Small intestine (tissue), 7 donors: ENCODE results near the gene CAMK2D. TPM values are rescaled to one million over a fixed set of nuclear protein-coding genes. Genes with fewer than 3 reads are reported as not detected.

ENCODE experiments used
- DNase-seq, 2 donors: peaks; one replicate each; pipeline versions ENCODE4 v3.0.0 to v3.0.0-alpha.2; 2013
- FAIRE-seq: peaks from 2 replicates; lab custom pipeline; 2012; peaks lifted over from hg19 to GRCh38; lab: Jason Lieb, UNC
- H3K27ac ChIP-seq, 3 donors: one replicate each; pipeline ENCODE4 v1.5.1; 2013; ENCODE audit warnings: low read length in 2 of 3, mild to moderate bottlenecking in 2 of 3, control low read depth in 1 of 3, inconsistent platforms in 1 of 3, low read depth in 1 of 3, moderate library complexity in 1 of 3
- H3K27me3 ChIP-seq, 3 donors: one replicate each; pipeline ENCODE4 v1.6.1; 2013; ENCODE audit warnings: low read length in 3 of 3, inconsistent platforms in 1 of 3; ENCODE audit not compliant: control insufficient read depth in 3 of 3, insufficient read depth in 3 of 3
- H3K36me3 ChIP-seq, 3 donors: one replicate each; pipeline ENCODE4 v1.6.1; 2013; ENCODE audit warnings: low read length in 3 of 3, inconsistent platforms in 1 of 3, low read depth in 1 of 3, mild to moderate bottlenecking in 1 of 3, moderate library complexity in 1 of 3; ENCODE audit not compliant: control insufficient read depth in 3 of 3, insufficient read depth in 2 of 3
- H3K4me1 ChIP-seq, 3 donors: one replicate each; pipeline ENCODE4 v1.6.1; 2013; ENCODE audit warnings: low read length in 2 of 3, inconsistent platforms in 1 of 3, low read depth in 1 of 3, mild to moderate bottlenecking in 1 of 3, moderate library complexity in 1 of 3; ENCODE audit not compliant: control insufficient read depth in 3 of 3, insufficient read depth in 2 of 3
- H3K4me3 ChIP-seq, 3 donors: one replicate each; pipeline ENCODE4 v1.5.1; 2013; ENCODE audit warnings: low read length in 3 of 3, control low read depth in 1 of 3, inconsistent platforms in 1 of 3, low read depth in 1 of 3, mild to moderate bottlenecking in 1 of 3, moderate library complexity in 1 of 3
- H3K9me3 ChIP-seq, 2 donors: one replicate each; pipeline ENCODE4 v1.6.1; 2013; ENCODE audit warnings: low read depth in 1 of 2, low read length in 1 of 2; ENCODE audit not compliant: control insufficient read depth in 2 of 2, insufficient read depth in 1 of 2
- WGBS, 3 donors: extraction: QIAGEN DNeasy Blood & Tissue Kit; methylation state at CpG; one replicate each; pipeline ENCODE4 v1.1.7; 2013; 5-methylcytosine and 5-hydroxymethylcytosine counted together
- polyA plus RNA-seq, 4 donors: library from polyadenylated mRNA; stranded (reverse) in 3 of 4; unstranded in 1 of 4; fragments of 200-250 nt in 3 of 4; fragments of 120-200 nt in 1 of 4; gene quantifications; one replicate each; pipeline versions ENCODE4 v1.2.1 to v1.2.3, GENCODE V29; 2013
- donor health status: healthy with polysubstance abuse.
- donor health status: control.
- donor health status: control.
- donor health status: Bipolar disorder and iron deficiency.
- donor health status: healthy.

The CAMK2D gene
- polyA plus RNA-seq, 4 donors: 21.1 to 81.1 (median 24.0) TPM

DNA sequence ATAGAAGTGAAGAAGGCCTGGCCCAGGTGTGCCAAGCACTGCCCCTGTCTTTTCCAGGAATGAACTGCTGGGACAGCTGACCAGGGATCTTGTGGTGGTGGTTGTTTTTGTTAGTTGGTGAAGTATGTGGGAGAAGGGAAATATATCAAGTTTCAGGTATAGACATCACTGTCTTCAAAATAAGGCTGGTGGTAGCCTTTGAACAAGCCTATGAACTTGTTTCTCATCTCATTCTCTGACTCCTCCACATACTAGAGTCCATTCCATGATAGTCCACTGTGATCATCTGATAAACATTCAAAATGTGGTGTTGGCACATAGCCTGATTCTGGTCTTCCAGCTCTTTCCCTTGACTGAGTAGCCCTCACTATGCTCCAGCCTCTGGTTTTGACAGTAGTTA, 303.7 kb downstream of the CAMK2D start:
- H3K36me3 ChIP-seq: peaks cover 6 to 22% (median 6%) of the 10 kb centered on the region in 3 donors
- no peaks in the 10 kb centered on the region for H3K4me1 ChIP-seq
- FAIRE-seq (no peak), DNase-seq (no peak)
- no peaks in the 10 kb centered on the region for H3K27me3 ChIP-seq
- H3K9me3 ChIP-seq: no peaks in the 10 kb centered on the region
- no peak overlapping the region for H3K27ac ChIP-seq
- no peak overlapping the region for H3K4me3 ChIP-seq

DNA sequence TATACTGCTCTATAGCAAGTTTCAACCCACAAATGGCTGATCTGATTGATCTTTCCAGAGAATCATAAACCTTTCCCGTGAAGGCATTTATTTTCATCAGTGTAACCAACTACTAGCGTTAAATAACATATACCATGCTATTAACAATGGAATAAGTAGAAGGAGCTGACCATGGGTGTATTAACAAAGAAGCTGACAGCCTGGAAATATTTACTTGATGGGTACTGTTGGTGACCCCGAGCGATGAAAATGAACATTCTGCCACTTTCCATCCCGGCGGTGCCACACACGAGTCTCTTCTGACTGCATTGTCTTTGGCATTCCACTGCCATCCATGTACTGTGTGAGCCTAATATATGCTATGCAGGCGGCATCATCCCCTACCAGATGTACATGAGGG, 304.4 kb downstream of the CAMK2D start:
- H3K4me3 ChIP-seq: no peak overlapping the region
- no peak for FAIRE-seq
- no peaks in the 10 kb centered on the region for H3K4me1 ChIP-seq
- no peak overlapping the region for H3K27ac ChIP-seq
- 97 to 98% (median 98%) methylated on average over 8 of the region's 8 CpGs for WGBS, 3 donors
- no peaks in the 10 kb centered on the region for H3K9me3 ChIP-seq
- H3K36me3 ChIP-seq: peaks cover 6 to 22% (median 6%) of the 10 kb centered on the region in 3 donors
- no peaks in the 10 kb centered on the region for H3K27me3 ChIP-seq
- DNase-seq: no peak

DNA sequence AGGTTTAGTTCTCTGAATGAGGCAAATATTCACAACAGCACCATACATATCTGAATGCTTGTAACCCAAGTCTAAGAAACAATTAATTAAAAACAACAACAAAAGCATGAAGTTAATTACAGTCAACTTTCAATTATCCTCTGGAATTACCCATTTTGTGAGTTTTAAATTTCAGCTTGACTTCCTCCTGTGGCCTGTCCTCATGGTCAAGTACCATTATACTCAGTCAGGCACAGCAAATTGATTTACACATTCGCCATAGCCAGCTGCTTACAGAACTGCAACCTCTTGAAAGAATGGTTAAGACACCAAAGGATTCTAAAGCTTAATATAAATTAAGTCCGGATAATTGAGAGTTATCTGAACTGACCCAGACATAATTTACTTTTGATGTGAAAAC, 306.5 kb downstream of the CAMK2D start:
- Histone ChIP-seq H3K36me3 (peaks cover 4 to 15% (median 6%) of the 10 kb centered on the region in 3 donors), H3K27me3 (no peaks in the 10 kb centered on the region), H3K27ac (no peak overlapping the region), H3K4me3 (no peak overlapping the region), H3K4me1 (peaks cover 0 to 7% (median 0%) of the 10 kb centered on the region in 3 donors), H3K9me3 (no peaks in the 10 kb centered on the region)
- DNase-seq: no peak
- 82 to 99% (median 95%) methylated on average over 2 of the region's 2 CpGs for WGBS, 3 donors
- FAIRE-seq: no peak

DNA sequence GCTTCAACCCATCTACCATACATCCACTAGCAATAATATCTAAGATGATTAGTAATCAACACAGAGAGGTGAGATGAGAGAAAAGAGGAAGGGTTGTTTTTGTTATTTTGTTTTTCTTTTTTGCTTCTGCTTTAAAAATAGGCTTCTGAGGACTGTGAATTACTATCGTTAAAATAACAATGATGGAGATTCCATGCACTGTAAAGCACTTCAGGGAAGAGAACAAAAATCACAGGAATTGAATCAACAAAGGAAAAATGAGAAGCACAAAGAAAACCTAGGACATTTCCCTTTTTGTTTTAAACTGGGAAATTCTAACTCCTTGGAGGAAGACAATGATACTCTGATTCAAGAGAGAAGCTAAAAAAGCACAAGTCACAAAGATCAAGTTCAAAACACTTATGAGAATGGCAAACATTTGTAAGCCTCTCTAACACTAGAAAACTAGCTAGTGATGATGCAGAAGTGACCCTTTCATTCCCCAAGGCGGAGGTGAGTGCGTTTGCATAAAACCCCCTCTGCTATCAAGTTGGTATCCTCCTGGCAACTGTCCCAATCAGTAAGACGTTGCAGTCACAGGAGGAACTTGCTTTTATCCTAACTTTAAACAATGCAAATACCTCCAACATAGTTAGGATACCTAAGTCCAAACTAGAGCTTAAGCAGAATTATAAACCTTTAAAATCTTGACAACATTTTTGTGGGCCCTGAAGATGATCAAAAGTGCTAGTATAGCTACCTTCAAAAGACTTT, 308.5 kb downstream of the CAMK2D start:
- Histone ChIP-seq H3K27me3 (no peaks in the 10 kb centered on the region), H3K9me3 (no peaks in the 10 kb centered on the region), H3K36me3 (peaks cover 4 to 8% (median 4%) of the 10 kb centered on the region in 3 donors), H3K27ac (no peak overlapping the region), H3K4me1 (peaks cover 0 to 22% (median 2%) of the 10 kb centered on the region in 3 donors), H3K4me3 (no peak overlapping the region)
- FAIRE-seq (no peak), DNase-seq (no peak)
- WGBS, 3 donors: 48 to 63% (median 60%) methylated on average over 4 of the region's 4 CpGs

DNA sequence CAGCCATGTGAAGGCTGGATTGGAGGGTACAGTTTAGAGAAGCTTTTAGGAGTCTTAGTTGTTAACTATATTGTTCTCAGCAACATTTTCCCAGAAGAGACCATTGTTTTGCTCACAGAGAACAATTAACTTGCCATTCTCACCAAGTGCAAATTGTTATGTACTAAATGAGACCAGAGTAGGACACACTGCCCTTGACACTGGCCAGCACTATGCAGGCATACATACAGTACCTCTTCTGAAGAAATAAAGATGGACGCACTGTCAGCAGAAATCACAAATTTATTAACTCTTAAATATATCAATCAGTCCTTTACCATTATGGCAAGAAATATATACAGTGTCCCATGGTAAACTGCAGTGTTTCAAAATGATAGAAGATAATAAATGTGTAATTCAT, 309.4 kb downstream of the CAMK2D start:
- 92 to 100% (median 93%) methylated on average over 1 of the region's 1 CpG for WGBS, 3 donors
- H3K27me3 ChIP-seq: no peaks in the 10 kb centered on the region
- no peaks in the 10 kb centered on the region for H3K9me3 ChIP-seq
- H3K4me3 ChIP-seq: no peak overlapping the region
- DNase-seq (no peak), FAIRE-seq (no peak)
- H3K27ac ChIP-seq: no peak overlapping the region
- peaks cover 0 to 29% (median 2%) of the 10 kb centered on the region in 3 donors for H3K4me1 ChIP-seq
- peaks cover 3 to 4% (median 4%) of the 10 kb centered on the region in 3 donors for H3K36me3 ChIP-seq

DNA sequence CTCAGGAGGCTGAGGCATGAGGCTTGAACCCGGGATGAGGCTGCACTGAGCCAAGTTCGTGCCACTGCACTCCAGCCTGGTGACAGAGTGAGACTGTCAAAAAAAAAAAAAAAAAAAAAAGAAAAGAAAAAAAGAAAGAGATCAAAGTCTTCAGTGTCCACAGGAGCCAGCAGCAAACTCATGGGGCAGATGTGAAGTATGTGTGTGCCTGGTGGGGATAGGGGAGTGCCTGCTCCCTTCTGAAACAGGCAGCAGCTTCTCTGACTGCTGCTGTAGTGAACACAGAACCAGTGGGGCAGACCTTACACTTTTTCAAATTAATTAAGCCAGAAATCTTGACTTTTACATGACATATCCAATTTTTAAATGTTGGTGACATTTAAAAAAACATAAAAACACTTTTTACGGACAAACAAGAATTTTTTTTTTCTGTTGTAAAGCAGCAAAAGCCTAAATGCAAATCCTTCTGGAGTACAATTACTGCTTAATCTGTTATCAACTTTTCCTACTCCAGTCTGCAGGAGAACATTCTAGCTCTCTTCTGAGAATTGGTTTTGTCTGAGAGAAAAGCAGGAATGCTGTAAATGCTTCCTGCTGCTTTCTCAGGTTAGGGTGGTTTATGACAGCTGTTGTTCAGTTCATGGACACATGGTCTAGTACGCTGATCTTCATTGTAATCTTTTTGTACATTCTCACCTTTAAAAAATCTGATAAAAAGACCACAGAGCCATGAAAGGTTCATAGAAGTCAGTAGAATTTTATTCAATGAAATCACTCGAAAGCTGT, 311.1 kb downstream of the CAMK2D start:
- H3K4me1 ChIP-seq: peaks cover 0 to 32% (median 2%) of the 10 kb centered on the region in 3 donors
- no peak overlapping the region for H3K4me3 ChIP-seq
- no peaks in the 10 kb centered on the region for H3K27me3 ChIP-seq
- H3K36me3 ChIP-seq: peaks cover 0 to 2% (median under 1%) of the 10 kb centered on the region in 3 donors
- H3K27ac ChIP-seq: peak overlapping the region in 1 of 3 donors; percentile 64
- H3K9me3 ChIP-seq: peaks cover 0 to 4% of the 10 kb centered on the region in 2 donors
- WGBS, 3 donors: 94 to 96% (median 95%) methylated on average over 5 of the region's 5 CpGs
- peak in 1 of 2 donors; percentile 48 for DNase-seq
- no peak for FAIRE-seq

DNA sequence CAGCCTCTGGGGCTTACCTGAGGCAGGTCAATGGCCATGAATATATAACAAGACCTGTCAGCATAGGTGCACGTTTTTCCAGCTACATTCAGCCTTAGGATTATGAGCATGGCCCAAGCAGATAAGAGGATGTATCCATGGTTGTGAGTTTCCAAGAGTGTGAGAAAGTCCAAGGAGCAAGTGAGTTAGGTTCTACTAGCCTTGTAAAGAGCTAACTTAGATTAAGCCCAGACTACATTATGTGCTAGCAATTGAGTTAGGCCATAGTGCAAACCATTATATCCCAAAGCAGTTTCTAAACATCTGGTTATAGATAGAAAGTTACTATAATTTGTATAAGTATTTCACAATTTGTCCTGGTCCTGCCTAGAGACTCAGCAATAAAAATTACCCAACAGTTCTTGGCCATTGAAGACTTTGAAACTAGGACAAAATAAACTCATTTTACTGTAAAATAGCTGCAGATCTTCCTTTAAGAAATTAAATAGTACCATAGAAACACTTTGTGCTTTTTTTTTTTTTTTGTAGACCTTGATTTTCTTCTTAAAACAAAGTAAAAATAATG, 312.0 kb downstream of the CAMK2D start:
- 35 to 64% (median 47%) methylated on average over 1 of the region's 1 CpG for WGBS, 3 donors
- H3K27ac ChIP-seq: peak overlapping the region in 2 of 3 donors; percentile 11 to 64
- FAIRE-seq: no peak
- H3K4me1 ChIP-seq: peaks cover 0 to 32% (median 2%) of the 10 kb centered on the region in 3 donors
- no peak overlapping the region for H3K4me3 ChIP-seq
- H3K36me3 ChIP-seq: peaks cover 0 to 2% (median 0%) of the 10 kb centered on the region in 3 donors
- H3K27me3 ChIP-seq: no peaks in the 10 kb centered on the region
- peak; percentile 22 to 84 for DNase-seq
- H3K9me3 ChIP-seq: peaks cover 0 to 4% of the 10 kb centered on the region in 2 donors

DNA sequence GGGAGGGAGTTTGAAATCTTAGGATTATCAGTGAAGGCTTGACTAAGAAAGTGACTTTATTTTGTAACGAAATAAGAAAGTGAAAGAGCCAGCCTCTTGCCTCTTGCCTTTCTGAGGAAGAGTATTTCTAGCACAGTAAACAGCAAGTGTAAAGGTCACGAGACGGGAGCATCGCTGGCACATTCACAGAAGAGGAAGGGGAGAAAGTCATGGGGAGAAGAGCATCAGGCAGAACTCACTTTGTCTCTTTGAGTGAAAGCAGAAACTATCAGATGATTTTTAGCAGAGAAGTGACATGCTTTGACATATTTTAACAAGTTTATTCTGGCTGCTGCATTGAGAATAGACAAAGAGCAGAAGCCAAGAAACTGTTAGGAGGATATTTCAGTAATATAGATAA, 313.8 kb downstream of the CAMK2D start:
- DNase-seq (peak; percentile 19 to 59), FAIRE-seq (no peak)
- no peak overlapping the region for H3K4me3 ChIP-seq
- no peaks in the 10 kb centered on the region for H3K27me3 ChIP-seq
- WGBS, 3 donors: 6 to 15% (median 13%) methylated on average over 4 of the region's 4 CpGs
- peak overlapping the region in 2 of 3 donors; percentile 1 to 55 for H3K27ac ChIP-seq
- H3K9me3 ChIP-seq: peaks cover 0 to 4% of the 10 kb centered on the region in 2 donors
- H3K36me3 ChIP-seq: no peaks in the 10 kb centered on the region
- peaks cover 0 to 32% (median 2%) of the 10 kb centered on the region in 3 donors for H3K4me1 ChIP-seq
